RWPE2 (cell line): Measurements from ENCODE around the gene SDK2.

ENCODE experiments used
- ATAC-seq: fragments of 200-7000 bp; cut with Tn5 transposase; 3 replicates; pipeline ENCODE4 v1.9.1; 2021; ENCODE audit warnings: low read depth
- DNase-seq: peaks from one replicate; pipeline ENCODE4 v3.0.0-alpha.2; 2020; ENCODE audit warnings: low spot score
- H3K27ac ChIP-seq: fragments of 450-650 bp; 2 replicates; pipeline ENCODE4 v1.5.1; 2017; ENCODE audit warnings: mild to moderate bottlenecking; ENCODE audit not compliant: poor library complexity, severe bottlenecking
- H3K27me3 ChIP-seq: fragments of 250-450 bp; sonication (Bioruptor Pico); 2 replicates; pipeline ENCODE4 v1.5.1; 2021; ENCODE audit warnings: mild to moderate bottlenecking, moderate library complexity; ENCODE audit not compliant: insufficient read depth, poor library complexity, severe bottlenecking
- H3K36me3 ChIP-seq: fragments of 250-450 bp; sonication (Bioruptor Pico); 2 replicates; pipeline ENCODE4 v1.5.1; 2020; ENCODE audit warnings: low read depth, mild to moderate bottlenecking, moderate library complexity
- H3K4me1 ChIP-seq: fragments of 250-450 bp; sonication (Bioruptor Pico); 2 replicates; pipeline ENCODE4 v1.5.1; 2021; ENCODE audit warnings: mild to moderate bottlenecking, moderate library complexity; ENCODE audit not compliant: insufficient read depth, poor library complexity, severe bottlenecking
- H3K4me3 ChIP-seq: fragments of 250-450 bp; sonication (Bioruptor Pico); 2 replicates; pipeline ENCODE4 v1.5.1; 2021; ENCODE audit warnings: mild to moderate bottlenecking, moderate library complexity; ENCODE audit not compliant: severe bottlenecking
- H3K9me3 ChIP-seq: fragments of 250-450 bp; sonication (Bioruptor Pico); 2 replicates; pipeline ENCODE4 v1.5.1; 2021; ENCODE audit warnings: mild to moderate bottlenecking, moderate library complexity; ENCODE audit not compliant: severe bottlenecking
- CTCF ChIP-seq: fragments of 450-650 bp; IDR thresholded peaks from one replicate; pipeline ENCODE4 v1.5.1; 2017; ENCODE audit warnings: mild to moderate bottlenecking, moderate library complexity; ENCODE audit not compliant: poor library complexity, severe bottlenecking

SDK2 gene

GRCh38 chr17:73550556-73550955 is 93.7 kb downstream of the SDK2 start:
- no peak overlapping the region for H3K27ac ChIP-seq
- no peak overlapping the region for H3K4me3 ChIP-seq
- no peak for TF ChIP-seq CTCF
- no peaks in the 10 kb centered on the region for H3K36me3 ChIP-seq
- DNase-seq = peak; percentile 60
- H3K27me3 ChIP-seq = no peaks in the 10 kb centered on the region
- no peak for ATAC-seq
- H3K4me1 ChIP-seq = no peaks in the 10 kb centered on the region
- H3K9me3 ChIP-seq = no peaks in the 10 kb centered on the region

GRCh38 chr17:73549841-73550430 is 94.3 kb downstream of the SDK2 start:
- no peaks in the 10 kb centered on the region for H3K27me3 ChIP-seq
- TF ChIP-seq CTCF = no peak
- no peak overlapping the region for H3K27ac ChIP-seq
- H3K4me3 ChIP-seq = no peak overlapping the region
- H3K36me3 ChIP-seq = no peaks in the 10 kb centered on the region
- H3K4me1 ChIP-seq = no peaks in the 10 kb centered on the region
- ATAC-seq = no peak
- DNase-seq = peak; percentile 68
- no peaks in the 10 kb centered on the region for H3K9me3 ChIP-seq

GRCh38 chr17:73548620-73549311 is 95.5 kb downstream of the SDK2 start:
- Histone ChIP-seq H3K4me3 (no peak overlapping the region), H3K9me3 (no peaks in the 10 kb centered on the region), H3K4me1 (no peaks in the 10 kb centered on the region), H3K27ac (no peak overlapping the region), H3K36me3 (no peaks in the 10 kb centered on the region), H3K27me3 (no peaks in the 10 kb centered on the region)
- ATAC-seq (no peak), DNase-seq (peak; percentile 27)
- TF ChIP-seq CTCF = no peak

- no peak for TF ChIP-seq CTCF
- H3K27ac ChIP-seq = no peak overlapping the region
- DNase-seq = no peak
- H3K27me3 ChIP-seq = no peaks in the 10 kb centered on the region
- no peaks in the 10 kb centered on the region for H3K9me3 ChIP-seq
- H3K4me3 ChIP-seq = no peak overlapping the region
- H3K36me3 ChIP-seq = no peaks in the 10 kb centered on the region
- no peaks in the 10 kb centered on the region for H3K4me1 ChIP-seq
- no peak for ATAC-seq
Observed at GRCh38 chr17:73547790-73548189, 96.5 kb downstream of the SDK2 start.
